Panc1 (cell line): ENCODE data around the gene CHSY3. TPM values are rescaled to one million over a fixed set of nuclear protein-coding genes. Genes with fewer than 3 reads are reported as not detected.

ENCODE experiments used
- ATAC-seq: fragments of 200-7000 bp; cut with Tn5 transposase; 2 replicates; pipeline ENCODE4 v1.9.1; 2020; ENCODE audit warnings: mild to moderate bottlenecking, moderate library complexity
- BruUV-seq: library from RNA; stranded (reverse); fragments of 400-500 nt; replicated peaks from 2 replicates; lab custom pipeline; 2021; lab: Mats Ljungman, UMichigan
- CTCF ChIA-PET: fragments of 300-600 bp; sonication (Branson Sonifier 250); formaldehyde crosslinking; loops from one replicate; lab custom pipeline; 2022; ENCODE audit warnings: antibody characterized with exemption; lab: Charles Lee
- POLR2A ChIA-PET: fragments of 300-600 bp; sonication (Branson Sonifier 250); formaldehyde crosslinking; loops from one replicate; lab custom pipeline; 2022; ENCODE audit warnings: antibody characterized with exemption; lab: Charles Lee
- DNase-seq: peaks from one replicate; pipeline ENCODE4 v3.0.0-alpha.2; 2010; ENCODE audit warnings: low read depth, low spot score
- H3K27ac ChIP-seq: 2 replicates; pipeline ENCODE4 v1.5.1; 2011; ENCODE audit warnings: mild to moderate bottlenecking, low read length, inconsistent platforms
- H3K27me3 ChIP-seq: fragments of 200-500 bp; sonication (Bioruptor generic); 2 replicates; pipeline ENCODE4 v1.6.0; 2014; ENCODE audit warnings: low read length, inconsistent platforms; ENCODE audit not compliant: control insufficient read depth, insufficient read depth
- H3K36me3 ChIP-seq: fragments of 200-500 bp; sonication (Bioruptor generic); 2 replicates; pipeline ENCODE4 v1.5.1; 2014; ENCODE audit warnings: inconsistent platforms, mild to moderate bottlenecking, low read length, moderate library complexity; ENCODE audit not compliant: control insufficient read depth, insufficient read depth
- H3K4me1 ChIP-seq: 2 replicates; pipeline ENCODE4 v1.5.1; 2011; ENCODE audit warnings: inconsistent platforms, mild to moderate bottlenecking, low read length, moderate library complexity; ENCODE audit not compliant: control insufficient read depth, insufficient read depth
- H3K4me3 ChIP-seq, 2 experiments: 2 replicates each; pipeline ENCODE4 v1.5.1; 2011 to 2012; ENCODE audit warnings: low read depth in 2 of 2, low read length in 2 of 2, mild to moderate bottlenecking in 2 of 2, inconsistent platforms in 1 of 2, moderate library complexity in 1 of 2
- H3K9me3 ChIP-seq: fragments of 200-500 bp; sonication (Bioruptor generic); 2 replicates; pipeline ENCODE4 v1.5.1; 2014; ENCODE audit warnings: low read depth, mild to moderate bottlenecking, inconsistent platforms, low read length, moderate library complexity; ENCODE audit not compliant: control insufficient read depth, insufficient read depth
- CTCF ChIP-seq: fragments of 450-650 bp; IDR thresholded peaks from 2 replicates; pipeline ENCODE4 v1.5.1; 2017; ENCODE audit warnings: mild to moderate bottlenecking
- POLR2AphosphoS5 ChIP-seq: IDR thresholded peaks from 2 replicates; pipeline ENCODE4 v1.6.1; 2012; ENCODE audit warnings: mild to moderate bottlenecking, low read depth, low read length, moderate library complexity
- REST ChIP-seq, 2 experiments: IDR thresholded peaks; 2 replicates each; pipeline ENCODE4 v1.6.1; 2011 to 2012; ENCODE audit warnings: low read depth in 2 of 2, control low read depth in 1 of 2, low read length in 1 of 2, mild to moderate bottlenecking in 1 of 2, moderate library complexity in 1 of 2; ENCODE audit not compliant: insufficient read depth in 1 of 2
- SIN3A ChIP-seq: IDR thresholded peaks from 2 replicates; pipeline ENCODE4 v1.6.1; 2012; ENCODE audit warnings: low read depth, mild to moderate bottlenecking, low read length, moderate library complexity, borderline replicate concordance; ENCODE audit not compliant: insufficient read depth
- TCF7L2 ChIP-seq: IDR thresholded peaks from 2 replicates; pipeline ENCODE4 v1.6.1; 2011; ENCODE audit warnings: mild to moderate bottlenecking, low read depth, low read length, inconsistent platforms
- in situ Hi-C: cut with HindIII; loops from 2 replicates; pipeline ENCODE4 v1.10.0; 2016; ENCODE audit warnings: low sequenced_read_pairs, low pct_unique_long_range_greater_than_20kb
- intact Hi-C: fragments of 100-400 bp; cut with micrococcal nuclease; formaldehyde crosslinking; loops from one replicate; pipeline ENCODE4 v1.10.0; 2022; ENCODE audit not compliant: unreplicated experiment
- total RNA-seq: library from RNA; stranded (reverse); gene quantifications from one replicate; pipeline ENCODE4 v1.2.1, GENCODE V29; 2021; ENCODE audit not compliant: unreplicated experiment

Gene CHSY3
- total RNA-seq, 1 experiment from 2014 or later, result not detected

GRCh38 chr5:130068988-130069387 is 164.7 kb downstream of the CHSY3 start:
- POLR2A ChIA-PET, result no interaction called here
- H3K27me3 ChIP-seq, result no peaks in the 10 kb centered on the region
- no peaks in the 10 kb centered on the region for H3K36me3 ChIP-seq
- no peaks in the 10 kb centered on the region for H3K4me1 ChIP-seq
- intact Hi-C loops (no loop called here), in situ Hi-C loops (no loop called here)
- H3K4me3 ChIP-seq, result no peak overlapping the region
- no peaks in the 10 kb centered on the region for H3K9me3 ChIP-seq
- DNase-seq (no peak), ATAC-seq (no peak)
- no peak overlapping the region for H3K27ac ChIP-seq
- TF ChIP-seq CTCF (no peak), SIN3A (no peak), TCF7L2 (no peak), REST (IDR thresholded peaks at IDR 0.05; ENCODE audit: insufficient read depth in 1 of 2, low read depth in 2 of 2, low read length in 1 of 2) (no peak), POLR2AphosphoS5 (no peak)
- no TSS peak for BruUV-seq
- CTCF ChIA-PET, result no interaction called here

DNA sequence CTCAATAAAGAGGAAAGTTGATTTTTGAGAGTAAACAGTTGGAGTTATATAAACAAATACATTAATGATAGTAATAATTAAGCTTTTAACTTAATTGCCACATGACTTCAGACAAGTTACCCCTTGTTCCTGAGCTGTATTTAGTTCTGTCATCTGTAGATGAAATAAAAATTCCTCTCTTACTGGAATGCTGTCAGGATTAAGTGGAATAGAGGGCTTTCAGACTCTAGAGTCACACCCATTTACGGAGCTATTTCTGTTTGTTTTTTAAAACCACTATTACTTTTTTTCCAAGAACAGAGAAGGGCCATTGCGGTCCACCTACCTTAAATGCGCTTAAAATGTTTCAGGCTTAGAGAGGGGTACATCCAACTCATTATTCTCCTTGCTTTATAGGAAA is 170.6 kb downstream of the CHSY3 start:
- no TSS peak for BruUV-seq
- CTCF ChIA-PET, result no interaction called here

More for the DNA sequence above, 170.6 kb downstream of the CHSY3 start:
- no peaks in the 10 kb centered on the region for H3K36me3 ChIP-seq
- POLR2A ChIA-PET, result no interaction called here
- H3K27me3 ChIP-seq, result no peaks in the 10 kb centered on the region
- no peak overlapping the region for H3K27ac ChIP-seq
- intact Hi-C loops (no loop called here), in situ Hi-C loops (no loop called here)
- no peak overlapping the region for H3K4me3 ChIP-seq
- TF ChIP-seq POLR2AphosphoS5 (no peak), CTCF (no peak), SIN3A (no peak), REST (IDR thresholded peaks at IDR 0.05; ENCODE audit: insufficient read depth in 1 of 2, low read depth in 2 of 2, low read length in 1 of 2) (no peak), TCF7L2 (no peak)
- H3K4me1 ChIP-seq, result no peaks in the 10 kb centered on the region
- no peaks in the 10 kb centered on the region for H3K9me3 ChIP-seq
- no peak for DNase-seq
- ATAC-seq, result no peak
